CD4-positive, alpha-beta T cell treated with Interleukin-17A for 4 hours (primary cell): ENCODE results near the gene NCAPG.

ENCODE experiments used
- DNase-seq: peaks from one replicate; pipeline ENCODE4 v3.0.0-alpha.2; 2020; ENCODE audit warnings: mixed read lengths

The NCAPG gene

GRCh38 chr4:17875402-17876070, 64.8 kb downstream of the NCAPG start:
- no peak for DNase-seq

- DNase-seq = no peak
These were observed 66.2 kb downstream of the NCAPG start for GRCh38 chr4:17876943-17877342.

GRCh38 chr4:17877661-17878060, 66.9 kb downstream of the NCAPG start:
- no peak for DNase-seq

- no peak for DNase-seq
These were observed 73.3 kb downstream of the NCAPG start for GRCh38 chr4:17884063-17884462.

GRCh38 chr4:17884511-17884910, 73.7 kb downstream of the NCAPG start:
- no peak for DNase-seq

- no peak for DNase-seq
These were observed 78.9 kb downstream of the NCAPG start for GRCh38 chr4:17889692-17890091.

GRCh38 chr4:17894421-17894820, 83.6 kb downstream of the NCAPG start:
- no peak for DNase-seq
